C4-2B (cell line): ENCODE measurements around the gene HPS4.

Source experiments
- CTCF ChIP-seq: fragments of 450-650 bp; conservative IDR thresholded peaks from 2 replicates; pipeline ENCODE4 v1.5.1; 2017; ENCODE audit warnings: mild to moderate bottlenecking
- ZFX ChIP-seq: fragments of 450-650 bp; IDR thresholded peaks from 2 replicates; pipeline ENCODE4 v1.6.1; 2017

- TF ChIP-seq CTCF, result no peak
- no peak for TF ChIP-seq ZFX
Measured at GRCh38 chr22:26492220-26492619, 8.6 kb upstream of the HPS4 start.
